Measurements from ENCODE around the gene MRTFB.

The MRTFB gene

GRCh38 chr16:14131774-14132695, 60.9 kb downstream of the MRTFB start:
- in situ Hi-C loops (cut with MboI; ENCODE audit: low sequenced_read_pairs): no loop called here

GRCh38 chr16:14132696-14133048, 61.6 kb downstream of the MRTFB start:
- in situ Hi-C loops (cut with MboI; ENCODE audit: low sequenced_read_pairs): no loop called here

GRCh38 chr16:14133907-14134306, 62.8 kb downstream of the MRTFB start:
- in situ Hi-C loops (cut with MboI; ENCODE audit: low sequenced_read_pairs): no loop called here

- in situ Hi-C loops (cut with MboI; ENCODE audit: low sequenced_read_pairs): no loop called here
Observed at GRCh38 chr16:14135704-14136103, 64.6 kb downstream of the MRTFB start.

GRCh38 chr16:14139872-14140271, 68.8 kb downstream of the MRTFB start:
- in situ Hi-C loops (cut with MboI; ENCODE audit: low sequenced_read_pairs): no loop called here

GRCh38 chr16:14140923-14141322, 69.8 kb downstream of the MRTFB start:
- in situ Hi-C loops (cut with MboI; ENCODE audit: low sequenced_read_pairs): no loop called here

GRCh38 chr16:14146445-14146844, 75.3 kb downstream of the MRTFB start:
- in situ Hi-C loops (cut with MboI; ENCODE audit: low sequenced_read_pairs): no loop called here

- in situ Hi-C loops (cut with MboI; ENCODE audit: low sequenced_read_pairs): no loop called here
Observed at GRCh38 chr16:14148016-14148415, 76.9 kb downstream of the MRTFB start.

- in situ Hi-C loops (cut with MboI; ENCODE audit: low sequenced_read_pairs): no loop called here
Observed at GRCh38 chr16:14148569-14148968, 77.5 kb downstream of the MRTFB start.

- in situ Hi-C loops (cut with MboI; ENCODE audit: low sequenced_read_pairs): no loop called here
Observed at GRCh38 chr16:14150796-14151195, 79.7 kb downstream of the MRTFB start.

- in situ Hi-C loops (cut with MboI; ENCODE audit: low sequenced_read_pairs): no loop called here
Observed at GRCh38 chr16:14151256-14152030, 80.3 kb downstream of the MRTFB start.

- in situ Hi-C loops (cut with MboI; ENCODE audit: low sequenced_read_pairs): no loop called here
Observed at GRCh38 chr16:14155572-14156190, 84.6 kb downstream of the MRTFB start.

- in situ Hi-C loops (cut with MboI; ENCODE audit: low sequenced_read_pairs): no loop called here
Observed at GRCh38 chr16:14164916-14165662, 94.0 kb downstream of the MRTFB start.

- in situ Hi-C loops (cut with MboI; ENCODE audit: low sequenced_read_pairs): no loop called here
Observed at GRCh38 chr16:14168146-14168545, 97.0 kb downstream of the MRTFB start.

- in situ Hi-C loops (cut with MboI; ENCODE audit: low sequenced_read_pairs): no loop called here
Observed at GRCh38 chr16:14172200-14172809, 101.2 kb downstream of the MRTFB start.

GRCh38 chr16:14175086-14175485, 104.0 kb downstream of the MRTFB start:
- in situ Hi-C loops (cut with MboI; ENCODE audit: low sequenced_read_pairs): no loop called here

- in situ Hi-C loops (cut with MboI; ENCODE audit: low sequenced_read_pairs): no loop called here
Observed at GRCh38 chr16:14177704-14178103, 106.6 kb downstream of the MRTFB start.

- in situ Hi-C loops (cut with MboI; ENCODE audit: low sequenced_read_pairs): no loop called here
Observed at GRCh38 chr16:14179116-14179515, 108.0 kb downstream of the MRTFB start.

- in situ Hi-C loops (cut with MboI; ENCODE audit: low sequenced_read_pairs): no loop called here
Observed at GRCh38 chr16:14180481-14180944, 109.4 kb downstream of the MRTFB start.

GRCh38 chr16:14181371-14182050, 110.4 kb downstream of the MRTFB start:
- in situ Hi-C loops (cut with MboI; ENCODE audit: low sequenced_read_pairs): no loop called here

Data from hTERT RPE-1 (cell line).